A673 (cell line): Measurements from ENCODE around the gene GMPPA. TPM values are rescaled to one million over a fixed set of nuclear protein-coding genes. Genes with fewer than 3 reads are reported as not detected.

ENCODE experiments used
- BruUV-seq: library from RNA; stranded (reverse); fragments of 400-500 nt; replicated peaks from 2 replicates; lab custom pipeline; 2021; lab: Mats Ljungman, UMichigan
- CTCF ChIA-PET: fragments of 300-600 bp; sonication (Branson Sonifier 250); formaldehyde crosslinking; loops from one replicate; lab custom pipeline; 2022; ENCODE audit warnings: antibody characterized with exemption; lab: Charles Lee
- POLR2A ChIA-PET: fragments of 300-600 bp; sonication (Branson Sonifier 250); formaldehyde crosslinking; loops from one replicate; lab custom pipeline; 2022; ENCODE audit warnings: antibody characterized with exemption; ENCODE audit not compliant: low non-redundant PET; lab: Charles Lee
- DNase-seq: peaks from one replicate; pipeline ENCODE4 v3.0.0-alpha.2; 2015; ENCODE audit warnings: low spot score
- H3K27ac ChIP-seq: fragments of 200-600 bp; sonication (generic); 2 replicates; pipeline ENCODE4 v1.5.1; 2016; ENCODE audit warnings: mixed run types, low read depth, mild to moderate bottlenecking, mixed read lengths, antibody characterized with exemption, low read length; ENCODE audit not compliant: poor library complexity, severe bottlenecking
- H3K27me3 ChIP-seq: fragments of 200-600 bp; sonication (generic); replicated peaks from 2 replicates; pipeline ENCODE4 v1.6.1; 2017; ENCODE audit warnings: mixed run types, low read depth, mild to moderate bottlenecking, mixed read lengths, antibody characterized with exemption, low read length; ENCODE audit not compliant: insufficient read depth, poor library complexity
- H3K36me3 ChIP-seq: fragments of 200-600 bp; sonication (generic); 2 replicates; pipeline ENCODE4 v1.6.1; 2016; ENCODE audit warnings: mixed run types, mild to moderate bottlenecking, mixed read lengths, antibody characterized with exemption, low read length; ENCODE audit not compliant: insufficient read depth, poor library complexity, severe bottlenecking
- H3K4me1 ChIP-seq: fragments of 200-600 bp; sonication (generic); 2 replicates; pipeline ENCODE4 v1.6.1; 2017; ENCODE audit warnings: mixed run types, mild to moderate bottlenecking, mixed read lengths, antibody characterized with exemption, low read length; ENCODE audit not compliant: insufficient read depth, poor library complexity, severe bottlenecking
- H3K4me3 ChIP-seq: fragments of 200-600 bp; sonication (generic); 2 replicates; pipeline ENCODE4 v1.5.1; 2016; ENCODE audit warnings: low read depth, mixed run types, mild to moderate bottlenecking, mixed read lengths, low read length; ENCODE audit not compliant: poor library complexity, severe bottlenecking
- H3K9me3 ChIP-seq: fragments of 200-600 bp; sonication (generic); 2 replicates; pipeline ENCODE4 v1.6.1; 2016; ENCODE audit warnings: mixed run types, low read depth, mild to moderate bottlenecking, mixed read lengths, antibody characterized with exemption, low read length; ENCODE audit not compliant: poor library complexity, severe bottlenecking
- EZH2 ChIP-seq: fragments of 200-600 bp; sonication (generic); IDR thresholded peaks from 2 replicates; pipeline ENCODE4 v1.6.1; 2017; ENCODE audit warnings: borderline replicate concordance, low read depth, mild to moderate bottlenecking, mixed read lengths, antibody characterized with exemption, low read length; ENCODE audit not compliant: poor library complexity, severe bottlenecking
- intact Hi-C: fragments of 100-400 bp; cut with micrococcal nuclease; formaldehyde crosslinking; loops from one replicate; pipeline ENCODE4 v1.10.0; 2022; ENCODE audit not compliant: unreplicated experiment
- total RNA-seq: library from RNA; stranded (reverse); gene quantifications from 2 replicates; pipeline ENCODE4 v1.2.3, GENCODE V29; 2021
- TF ChIP-seq, protein P1 (sequence below): fragments of 300-800, 200-600 bp; sonication (generic); conservative IDR thresholded peaks from 2 replicates; pipeline ENCODE4 v1.5.1; 2017; ENCODE audit warnings: low read depth, mild to moderate bottlenecking, antibody characterized with exemption, low read length, moderate library complexity, mixed read lengths

GMPPA gene
- total RNA-seq, 1 experiment from 2014 or later, result 32.1 TPM

DNA sequence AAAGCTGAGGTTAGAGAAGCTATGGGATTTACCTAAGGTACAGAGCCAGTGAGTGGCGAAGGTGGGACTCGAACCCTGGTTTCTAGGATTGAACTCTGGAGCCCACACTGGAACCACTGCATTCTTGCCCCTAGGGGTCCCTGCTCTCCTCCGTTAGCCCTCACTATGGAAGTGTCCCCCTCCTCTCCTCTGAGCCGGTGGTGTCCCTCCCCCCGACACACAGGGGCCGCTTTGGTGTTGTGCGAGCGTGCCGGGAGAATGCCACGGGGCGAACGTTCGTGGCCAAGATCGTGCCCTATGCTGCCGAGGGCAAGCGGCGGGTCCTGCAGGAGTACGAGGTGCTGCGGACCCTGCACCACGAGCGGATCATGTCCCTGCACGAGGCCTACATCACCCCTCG, 8.5 kb upstream of the GMPPA start:
- TF ChIP-seq, protein P1, sequence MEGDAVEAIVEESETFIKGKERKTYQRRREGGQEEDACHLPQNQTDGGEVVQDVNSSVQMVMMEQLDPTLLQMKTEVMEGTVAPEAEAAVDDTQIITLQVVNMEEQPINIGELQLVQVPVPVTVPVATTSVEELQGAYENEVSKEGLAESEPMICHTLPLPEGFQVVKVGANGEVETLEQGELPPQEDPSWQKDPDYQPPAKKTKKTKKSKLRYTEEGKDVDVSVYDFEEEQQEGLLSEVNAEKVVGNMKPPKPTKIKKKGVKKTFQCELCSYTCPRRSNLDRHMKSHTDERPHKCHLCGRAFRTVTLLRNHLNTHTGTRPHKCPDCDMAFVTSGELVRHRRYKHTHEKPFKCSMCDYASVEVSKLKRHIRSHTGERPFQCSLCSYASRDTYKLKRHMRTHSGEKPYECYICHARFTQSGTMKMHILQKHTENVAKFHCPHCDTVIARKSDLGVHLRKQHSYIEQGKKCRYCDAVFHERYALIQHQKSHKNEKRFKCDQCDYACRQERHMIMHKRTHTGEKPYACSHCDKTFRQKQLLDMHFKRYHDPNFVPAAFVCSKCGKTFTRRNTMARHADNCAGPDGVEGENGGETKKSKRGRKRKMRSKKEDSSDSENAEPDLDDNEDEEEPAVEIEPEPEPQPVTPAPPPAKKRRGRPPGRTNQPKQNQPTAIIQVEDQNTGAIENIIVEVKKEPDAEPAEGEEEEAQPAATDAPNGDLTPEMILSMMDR, result peak; percentile 29; the same call in 1 of the 2 replicates
- TF ChIP-seq EZH2, result no peak
- DNase-seq, result no peak
- BruUV-seq, result no TSS peak
- peaks cover 2% of the 10 kb centered on the region for H3K27me3 ChIP-seq
- intact Hi-C loops, result no loop called here
- ChIA-PET POLR2A (no interaction called here), CTCF (no interaction called here)
- H3K4me1 ChIP-seq, result peaks cover 7% of the 10 kb centered on the region
- H3K36me3 ChIP-seq, result no peaks in the 10 kb centered on the region
- H3K4me3 ChIP-seq, result no peak overlapping the region
- H3K9me3 ChIP-seq, result no peaks in the 10 kb centered on the region
- no peak overlapping the region for H3K27ac ChIP-seq

DNA sequence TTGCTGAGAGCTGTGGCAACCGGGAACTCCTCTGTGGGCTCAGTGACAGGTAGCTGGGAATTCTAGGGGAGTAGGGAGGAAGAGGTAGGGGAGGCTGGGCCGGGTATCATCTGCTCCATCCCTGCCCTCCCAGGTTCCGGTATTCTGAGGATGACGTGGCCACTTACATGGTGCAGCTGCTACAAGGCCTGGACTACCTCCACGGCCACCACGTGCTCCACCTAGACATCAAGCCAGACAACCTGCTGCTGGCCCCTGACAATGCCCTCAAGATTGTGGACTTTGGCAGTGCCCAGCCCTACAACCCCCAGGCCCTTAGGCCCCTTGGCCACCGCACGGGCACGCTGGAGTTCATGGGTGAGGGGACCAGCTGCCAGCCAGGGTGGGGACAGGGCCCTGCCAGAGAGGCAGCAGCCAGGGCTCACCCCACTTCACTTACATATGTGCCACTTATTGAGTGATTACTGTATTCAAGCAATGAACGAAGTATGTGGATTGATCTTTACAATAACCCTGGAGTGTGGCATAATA, 8.0 kb upstream of the GMPPA start:
- no peaks in the 10 kb centered on the region for H3K36me3 ChIP-seq
- BruUV-seq, result no TSS peak
- no peak overlapping the region for H3K4me3 ChIP-seq
- no peaks in the 10 kb centered on the region for H3K9me3 ChIP-seq
- CTCF ChIA-PET, result no interaction called here
- POLR2A ChIA-PET, result no interaction called here
- no peak for DNase-seq
- H3K4me1 ChIP-seq, result peaks cover 9% of the 10 kb centered on the region
- TF ChIP-seq EZH2, result no peak
- TF ChIP-seq, protein P1, result no peak
- no peaks in the 10 kb centered on the region for H3K27me3 ChIP-seq
- H3K27ac ChIP-seq, result no peak overlapping the region
- intact Hi-C loops, result no loop called here

DNA sequence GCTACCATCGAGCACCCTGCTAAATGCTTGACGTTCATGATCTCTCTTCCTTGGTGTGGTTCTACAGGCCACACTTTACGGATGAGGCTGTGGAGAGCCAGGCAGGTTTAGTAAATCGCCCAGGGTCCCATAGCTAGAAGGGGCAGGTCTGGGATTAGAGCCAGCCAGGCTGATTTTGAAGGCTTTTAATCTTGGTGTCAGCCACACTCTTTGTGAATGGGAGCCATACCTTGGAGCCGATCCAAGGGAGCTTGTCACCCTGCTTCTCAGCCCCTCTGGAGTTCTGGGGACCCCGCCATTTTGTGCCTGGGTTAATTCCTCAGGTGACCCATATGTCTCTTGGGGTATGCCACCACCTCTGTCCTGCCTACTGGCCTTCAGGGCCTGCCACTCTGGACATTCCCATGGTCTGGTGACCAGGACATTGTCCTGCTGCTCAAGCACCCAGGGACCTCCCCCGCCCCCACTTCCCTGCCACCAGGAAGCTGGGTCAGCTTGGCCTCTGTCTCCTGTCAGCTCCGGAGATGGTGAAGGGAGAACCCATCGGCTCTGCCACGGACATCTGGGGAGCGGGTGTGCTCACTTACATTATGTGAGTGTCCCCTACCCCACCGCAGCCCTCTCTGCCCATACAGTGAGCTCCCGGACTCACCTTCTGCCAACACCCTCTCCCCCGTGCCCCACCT, 7.3 kb upstream of the GMPPA start:
- H3K4me1 ChIP-seq, result peaks cover 11% of the 10 kb centered on the region
- H3K27ac ChIP-seq, result no peak overlapping the region
- CTCF ChIA-PET, result interaction anchor here (0.5 to 1.3 kb wide), 4 partner anchors 8 to 44 kb away, joined by 3 to 7 read pairs (median 4); no protein-coding TSS in a partner anchor
- no peak for TF ChIP-seq EZH2
- TF ChIP-seq, protein P1, result no peak
- DNase-seq, result no peak
- H3K4me3 ChIP-seq, result no peak overlapping the region
- POLR2A ChIA-PET, result no interaction called here
- intact Hi-C loops, result no loop called here
- H3K36me3 ChIP-seq, result no peaks in the 10 kb centered on the region
- no TSS peak for BruUV-seq
- no peaks in the 10 kb centered on the region for H3K9me3 ChIP-seq
- no peaks in the 10 kb centered on the region for H3K27me3 ChIP-seq
